H1 (cell line): Measurements from ENCODE around the gene TUBAL3. TPM values are rescaled to one million over a fixed set of nuclear protein-coding genes. Genes with fewer than 3 reads are reported as not detected.

Source experiments
- CEBPB ChIP-seq: IDR thresholded peaks from 2 replicates; pipeline ENCODE4 v1.6.1; 2012; ENCODE audit warnings: low read depth, low read length
- KDM5A ChIP-seq: fragments of 200-600 bp; IDR thresholded peaks from 2 replicates; pipeline ENCODE4 v1.7.1; 2012; ENCODE audit warnings: mild to moderate bottlenecking, low read length, inconsistent platforms, mixed read lengths
- polyA plus RNA-seq, 7 experiments: library from polyadenylated mRNA; depleted of rRNA in 3 of 7; stranded (reverse) in 5 of 7; unstranded in 2 of 7; fragments of >200 nt in 5 of 7; fragments of 200-250 nt in 2 of 7; gene quantifications; 1 replicate in 5 of 7; 2 replicates in 1 of 7; 4 replicates in 1 of 7; pipeline versions ENCODE4 v1.2.1 to v1.2.3, GENCODE V29; 2011 to 2013; ENCODE audit warnings: missing spikeins in 2 of 7, mixed read lengths in 2 of 7
- total RNA-seq: library from RNA; stranded (reverse); fragmentation: NEBNext Ultra II Directional; extraction: Animal tissue kit (Norgen Biotek cat#: 25700); gene quantifications from 2 replicates; pipeline ENCODE4 v1.2.1, GENCODE V29; 2021

Gene TUBAL3
- total and polyA plus RNA-seq, 2 of the 8 experiments (the other 6 are each of a cell fraction or from before 2014, with no cell fraction given) = 0.17 TPM; not detected in 1

- no peak for TF ChIP-seq KDM5A
- TF ChIP-seq CEBPB = no peak
Measured at GRCh38 chr10:5396556-5397300, 7.9 kb downstream of the TUBAL3 start (continued).
